ENCODE results near the gene PRR30.

PRR30 gene

DNA sequence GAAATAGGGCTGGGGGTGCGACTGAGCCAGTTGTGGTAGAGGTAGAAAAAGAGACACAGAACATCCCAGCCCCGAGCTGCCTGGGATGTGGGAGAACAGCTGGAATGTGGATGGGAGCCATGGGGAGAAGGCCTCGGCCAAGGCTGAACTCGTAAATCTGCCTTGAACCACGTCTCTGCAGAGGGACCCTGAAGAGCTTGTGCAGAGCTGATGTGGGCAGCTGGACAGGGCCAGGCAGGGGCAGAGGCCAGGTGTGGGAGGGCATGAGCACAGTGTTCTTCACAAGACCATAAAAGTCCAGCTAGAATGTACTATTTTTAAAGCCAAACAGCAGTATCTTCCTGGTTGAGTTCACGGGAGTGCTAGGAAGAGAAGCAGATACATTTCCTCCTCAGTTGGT lies 15.3 kb upstream of the PRR30 start:
- no peak for DNase-seq

DNA sequence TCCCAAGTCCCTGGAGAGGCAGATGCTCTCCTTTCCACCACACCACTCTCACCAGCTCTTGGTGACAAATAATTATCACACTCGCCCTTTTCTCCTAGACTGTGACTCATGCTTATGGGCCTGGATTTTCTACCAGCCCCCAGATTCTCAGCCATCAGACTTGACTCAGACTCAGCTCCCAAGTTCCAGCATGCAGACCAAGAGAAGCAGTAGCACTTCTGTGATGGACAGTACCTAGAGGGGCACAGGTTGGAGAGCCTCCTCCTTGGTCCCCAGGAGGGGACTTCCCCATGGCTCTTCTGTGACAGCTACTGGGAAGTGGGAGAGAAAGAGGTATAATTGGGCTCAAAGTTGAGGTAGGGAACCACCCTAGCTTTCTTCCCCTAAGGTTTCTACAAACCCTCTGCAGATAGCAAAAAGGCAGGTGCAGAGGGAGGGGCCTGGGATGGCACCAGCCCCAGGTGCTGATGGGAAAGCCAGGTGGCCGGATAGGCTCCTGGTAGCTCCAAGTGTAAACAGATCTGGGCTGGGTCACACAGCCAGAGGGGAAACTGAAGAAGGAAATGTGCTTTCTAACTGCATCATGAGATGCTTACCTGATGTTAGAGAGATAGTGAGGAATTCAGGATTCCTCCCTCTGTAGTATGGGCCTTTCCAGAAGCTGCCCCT lies 13.7 kb upstream of the PRR30 start:
- DNase-seq: no peak

DNA sequence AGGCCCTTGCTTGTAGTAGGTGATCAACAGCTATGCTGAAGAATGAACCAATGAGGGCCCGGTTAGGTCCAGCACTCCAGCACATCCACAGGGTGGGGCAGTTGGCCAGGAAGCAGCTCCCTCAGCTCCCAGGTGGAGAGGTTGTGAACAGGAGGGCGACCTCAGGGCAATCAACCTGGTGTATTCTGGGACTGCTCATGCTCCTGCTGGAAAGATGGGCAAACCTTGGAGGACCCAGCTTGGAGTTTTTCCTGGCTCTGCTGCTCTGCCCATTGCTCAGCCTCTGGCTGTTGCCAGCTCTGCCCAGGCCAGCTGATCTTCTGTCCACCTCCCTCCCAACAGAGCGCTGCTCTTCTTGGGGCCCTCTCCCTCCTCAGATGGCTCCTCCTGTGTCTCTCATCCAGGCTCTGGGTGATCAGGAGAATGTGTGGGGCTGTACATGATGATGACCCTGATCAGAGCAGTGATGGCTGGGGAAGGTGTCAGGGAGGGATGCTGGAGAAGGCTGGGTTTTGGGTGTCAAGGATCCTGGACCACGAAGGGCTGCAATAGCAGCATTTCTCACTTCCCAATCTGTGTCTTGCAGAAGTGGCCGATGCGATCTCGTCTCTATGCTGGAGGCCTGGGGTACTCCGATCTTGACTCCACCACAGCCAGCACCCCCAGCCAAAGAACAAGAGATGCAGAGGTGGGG lies 13.0 kb upstream of the PRR30 start:
- no peak for DNase-seq

DNA sequence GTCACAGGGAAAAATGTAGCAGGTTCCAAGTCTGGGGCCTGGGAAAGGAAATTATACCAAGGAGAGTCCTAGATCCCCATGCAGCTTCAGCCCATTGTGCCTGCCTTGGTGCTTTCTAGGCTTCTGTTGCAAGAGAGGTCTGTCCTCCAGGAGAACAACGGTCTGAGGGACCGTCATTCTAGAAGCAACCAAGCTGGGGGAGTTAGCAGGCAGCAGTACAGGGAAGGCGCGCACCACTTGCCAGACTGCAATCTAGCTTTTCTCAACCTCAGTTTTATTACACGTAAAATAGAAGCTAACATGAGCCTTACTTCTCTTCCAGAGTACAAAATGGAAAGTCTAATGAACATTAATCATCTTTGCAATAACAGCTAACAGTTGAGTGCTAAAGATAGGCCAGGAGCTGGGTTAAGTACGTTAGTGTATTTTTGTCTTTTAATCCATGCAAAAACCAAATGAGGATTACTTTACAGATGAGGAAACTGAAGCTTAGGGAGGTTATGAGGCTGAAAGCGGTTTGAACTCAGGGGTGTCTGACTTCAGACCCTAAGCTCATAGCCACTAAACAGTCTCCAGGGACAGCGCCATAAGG lies 11.5 kb upstream of the PRR30 start:
- DNase-seq: no peak

DNA sequence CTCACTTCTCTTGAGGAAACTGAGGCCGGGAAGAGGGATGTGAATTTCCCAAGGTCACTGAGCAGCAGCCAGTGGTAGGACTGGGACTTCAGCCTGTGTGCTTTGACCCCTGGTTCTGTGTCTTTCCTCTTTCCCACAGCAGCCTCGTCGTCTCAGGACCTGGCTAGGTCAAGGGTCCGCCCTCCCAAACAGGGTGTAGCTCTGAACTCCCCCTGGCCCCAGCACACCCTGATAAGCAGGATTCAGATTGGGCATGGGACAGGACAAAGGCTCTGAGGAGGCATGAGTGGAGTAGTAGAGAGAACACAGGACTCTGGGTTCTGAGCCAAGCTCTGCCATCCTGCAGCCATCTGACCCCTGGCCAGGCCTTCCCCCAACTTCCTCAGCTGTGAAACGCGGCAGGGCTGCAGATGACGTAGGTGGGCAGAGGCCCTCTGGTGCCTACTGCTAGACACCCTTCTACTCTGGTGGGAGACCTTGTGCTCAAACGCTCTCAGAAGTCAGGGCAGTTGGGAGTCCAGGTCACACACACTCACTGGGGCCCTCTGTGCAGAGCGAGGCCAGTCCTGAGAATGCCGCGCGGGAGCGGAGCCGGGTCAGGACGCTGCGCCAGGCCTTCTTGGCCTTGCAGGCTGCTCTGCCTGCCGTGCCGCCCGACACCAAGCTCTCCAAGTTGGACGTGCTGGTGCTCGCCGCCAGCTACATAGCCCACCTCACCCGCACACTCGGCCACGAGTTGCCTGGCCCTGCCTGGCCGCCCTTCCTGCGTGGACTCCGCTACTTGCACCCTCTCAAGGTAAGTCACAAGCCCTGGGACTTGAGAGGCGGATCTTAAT lies 10.6 kb upstream of the PRR30 start:
- no peak for DNase-seq

DNA sequence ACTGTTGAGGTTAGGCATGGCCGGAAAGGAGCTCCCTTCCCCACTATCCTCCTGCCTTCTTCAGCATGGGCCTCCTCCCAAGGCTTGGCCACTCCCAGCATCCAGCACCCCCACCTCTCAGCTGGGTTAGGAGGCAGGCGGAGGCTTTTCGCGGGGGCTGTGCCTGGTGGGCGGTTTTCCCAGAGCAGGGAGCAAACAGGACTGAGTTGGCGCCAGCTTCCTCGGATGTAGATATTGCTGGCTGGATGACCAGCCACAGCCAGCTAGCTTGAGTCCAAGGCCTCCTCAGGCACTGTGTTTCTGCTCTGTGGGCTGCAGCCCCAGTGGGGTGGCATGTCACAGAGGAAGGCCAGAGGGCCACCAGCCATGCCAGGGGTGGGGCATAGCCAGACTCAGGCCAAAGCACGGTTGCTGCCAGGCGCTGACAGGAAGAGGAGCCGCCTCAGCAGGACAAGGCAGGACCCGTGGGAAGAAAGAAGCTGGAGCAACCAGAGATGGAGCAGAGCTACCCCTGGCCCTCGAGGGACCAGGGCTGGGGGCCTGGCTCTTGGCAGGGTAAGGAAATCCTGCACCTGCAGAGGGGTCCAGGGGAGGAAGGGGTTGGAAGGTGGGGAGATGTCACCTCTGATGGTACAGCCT lies 9.7 kb upstream of the PRR30 start, which contains the start of gene TCF23:
TSS of gene TCF23 (plus strand) at position 204 of the 639 bp plus-strand sequence. CDS start at position 334, 130 bp downstream.
- no peak for DNase-seq

DNA sequence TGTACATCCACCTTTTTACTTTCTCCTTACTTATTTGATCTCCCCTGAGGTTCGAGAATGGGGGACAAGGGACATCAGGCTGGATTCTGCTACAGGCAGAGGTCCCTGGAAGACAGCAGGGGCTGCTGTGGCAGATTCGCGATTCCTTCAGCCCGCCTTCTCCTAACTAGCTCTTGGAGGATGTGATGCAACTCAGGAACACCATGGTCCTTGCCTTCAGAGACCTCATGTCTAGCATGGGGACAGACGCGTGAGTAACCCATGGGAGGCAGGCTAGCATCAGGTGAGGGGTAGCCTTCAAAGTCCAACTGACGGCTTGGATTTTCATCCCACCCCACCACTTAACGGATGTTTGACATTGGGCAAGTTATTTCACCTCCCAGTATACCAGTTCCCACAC lies 8.7 kb upstream of the PRR30 start:
- DNase-seq: no peak

DNA sequence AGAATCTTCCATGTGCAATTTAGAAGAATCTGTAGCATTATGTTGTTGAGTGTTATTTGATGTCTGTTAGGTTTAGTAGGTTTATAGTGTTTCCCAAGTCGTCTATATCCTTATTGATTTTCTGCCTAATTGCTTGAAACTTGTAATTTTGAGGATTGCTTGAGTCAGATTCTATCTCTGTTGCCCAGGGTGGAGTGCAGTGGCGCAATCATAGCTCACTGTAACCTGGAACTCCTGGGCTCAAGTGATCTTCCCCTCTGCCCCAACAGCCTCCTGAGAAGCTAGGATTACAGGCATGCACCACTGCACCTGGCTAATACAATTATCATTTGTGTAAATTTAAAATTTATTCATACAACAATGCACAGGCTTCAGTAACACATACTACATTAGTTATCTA lies 6.5 kb upstream of the PRR30 start:
- DNase-seq: no peak

DNA sequence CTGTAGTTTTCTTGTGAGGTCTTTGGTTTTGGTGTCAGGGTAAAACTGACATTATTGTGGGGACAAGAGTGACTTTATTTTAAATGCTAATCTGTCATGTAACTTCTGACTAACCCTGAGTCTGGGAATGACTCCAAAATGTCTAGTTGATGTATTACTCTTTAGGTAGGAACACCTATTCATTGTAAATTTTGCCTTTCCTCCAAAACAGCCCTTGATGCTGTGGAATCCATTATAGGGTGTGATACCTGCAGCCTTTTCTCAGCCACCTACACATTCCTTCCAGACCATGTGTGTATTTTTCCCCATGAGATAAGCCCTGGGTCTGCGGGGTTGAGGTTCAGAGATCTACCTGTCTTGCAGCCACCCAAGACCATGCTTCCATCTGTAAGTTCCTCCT lies 4.1 kb upstream of the PRR30 start:
- DNase-seq: no peak

DNA sequence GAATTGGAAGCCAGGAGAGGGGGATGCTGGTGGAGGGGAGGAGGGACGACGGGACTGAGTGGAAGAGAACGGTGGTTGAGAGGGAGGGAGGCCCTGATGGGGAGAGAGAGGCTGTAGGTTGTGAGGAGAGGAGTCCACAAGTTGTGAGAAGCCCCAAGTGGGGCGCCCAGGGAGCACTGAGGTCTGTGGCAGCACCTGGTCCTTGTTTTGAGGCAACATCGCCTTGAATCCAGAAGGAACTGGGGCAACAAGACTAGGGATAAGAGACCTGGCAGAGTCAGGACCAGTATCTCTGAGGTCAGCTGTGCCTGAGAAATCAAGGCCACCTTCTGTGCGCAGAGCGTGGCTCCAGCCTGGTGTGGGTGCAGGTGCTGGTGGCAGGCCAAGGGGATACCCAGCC lies 1.1 kb downstream of the PRR30 start:
- DNase-seq: no peak

DNA sequence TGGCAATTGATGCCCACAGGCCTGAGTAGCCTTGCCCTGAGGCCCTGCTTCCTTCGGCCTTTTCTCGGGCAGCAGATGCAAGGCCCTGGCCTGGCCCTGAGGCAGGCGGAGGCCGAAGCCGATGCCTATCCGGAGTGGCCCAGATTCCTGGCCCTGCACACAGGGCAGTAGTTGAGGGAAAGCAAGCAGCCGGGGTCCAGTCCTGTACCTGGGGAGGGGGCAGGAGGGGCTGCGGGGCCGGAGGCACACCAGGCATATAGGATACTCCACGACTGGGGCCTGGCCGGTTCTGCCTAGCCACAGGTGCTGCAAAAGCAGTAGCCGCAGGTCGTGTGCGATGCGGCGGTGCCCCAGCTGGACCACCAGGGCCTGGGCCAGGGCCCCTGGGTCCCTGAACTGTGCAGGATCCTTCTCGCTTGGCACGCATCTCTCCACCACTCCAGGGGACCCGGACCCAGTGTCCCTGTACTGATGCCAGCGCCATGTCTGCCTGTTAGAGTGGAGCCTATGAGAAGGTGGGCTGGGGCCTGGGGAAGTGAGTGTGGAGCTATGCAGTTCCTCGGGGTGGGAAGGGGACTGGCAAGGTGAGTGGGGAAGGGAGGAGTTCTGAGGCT lies 1.8 kb downstream of the PRR30 start:
- DNase-seq: no peak

DNA sequence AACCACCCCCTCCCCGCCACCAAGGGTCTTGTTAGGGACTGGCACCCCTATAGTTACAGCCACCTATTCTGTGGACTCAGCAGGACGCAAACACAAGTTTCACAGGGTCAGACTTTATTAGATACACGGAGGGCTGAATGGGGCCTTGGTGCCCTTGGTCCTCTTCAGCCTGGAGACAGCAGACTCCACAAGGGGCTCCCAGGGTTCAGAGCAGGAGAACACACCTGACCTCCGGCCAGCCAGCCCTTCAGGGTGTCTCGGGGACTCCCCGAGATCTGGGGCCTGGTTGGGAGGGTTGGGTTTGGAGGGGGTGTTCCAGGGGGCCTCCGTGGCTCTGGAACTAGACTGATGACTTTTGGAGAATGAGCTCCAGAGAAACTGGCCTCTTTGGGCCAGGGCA lies 2.5 kb downstream of the PRR30 start:
- no peak for DNase-seq

DNA sequence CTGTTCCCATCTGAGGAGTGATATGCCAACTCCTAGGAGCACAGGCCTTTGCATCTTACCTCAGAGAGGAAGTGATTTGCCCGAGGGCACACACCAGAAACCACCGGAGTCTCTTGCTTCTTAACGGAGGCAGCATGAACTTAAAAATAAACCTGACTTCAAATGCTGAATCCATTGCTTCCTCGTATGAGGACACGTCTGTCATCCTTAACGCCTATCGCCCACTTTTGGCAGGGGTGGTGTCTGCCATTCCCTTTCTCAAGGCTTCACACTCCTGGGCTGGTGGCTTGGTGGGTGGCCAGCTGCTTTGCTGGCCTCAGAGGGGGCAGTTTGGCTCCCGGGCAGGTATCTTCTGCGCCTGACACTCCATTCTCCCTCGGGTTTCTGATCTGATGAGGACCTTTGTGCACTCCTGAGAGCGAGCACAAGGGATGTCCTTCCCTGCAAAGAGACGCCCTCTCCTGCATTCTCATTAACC lies 3.7 kb downstream of the PRR30 start:
- no peak for DNase-seq

DNA sequence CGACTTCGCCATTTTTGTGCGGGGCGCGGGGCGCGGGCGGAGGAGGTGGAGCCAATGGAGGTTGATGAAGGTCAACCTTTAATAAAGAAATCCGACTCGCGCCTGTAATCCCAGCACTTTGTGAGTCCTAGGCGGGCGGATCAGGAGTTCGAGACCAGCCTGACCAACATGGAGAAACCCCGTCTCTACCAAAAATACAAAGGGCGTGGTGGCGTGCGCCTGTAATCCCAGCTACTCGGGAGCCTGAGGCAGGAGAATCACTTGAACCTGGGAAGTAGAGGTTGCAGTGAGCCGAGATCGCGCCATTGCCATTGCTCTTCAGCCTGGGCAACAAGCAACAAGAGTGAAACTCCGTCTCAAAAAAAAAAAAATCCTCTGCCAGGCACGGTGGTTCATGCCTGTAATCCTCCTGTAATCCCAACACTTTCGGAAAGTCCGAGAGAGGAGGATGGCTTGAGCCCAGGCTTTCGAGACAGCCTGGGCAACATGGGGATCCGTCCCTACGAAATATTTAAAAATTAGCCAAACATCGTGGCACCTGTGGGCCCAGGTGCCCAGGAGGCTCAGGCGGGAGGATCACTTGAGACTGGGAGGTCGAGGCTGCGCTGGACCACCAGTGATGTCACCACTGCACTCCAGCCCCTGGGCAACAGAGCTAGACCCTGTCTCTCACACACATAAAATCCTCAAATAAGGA lies 4.3 kb downstream of the PRR30 start:
- no peak for DNase-seq

DNA sequence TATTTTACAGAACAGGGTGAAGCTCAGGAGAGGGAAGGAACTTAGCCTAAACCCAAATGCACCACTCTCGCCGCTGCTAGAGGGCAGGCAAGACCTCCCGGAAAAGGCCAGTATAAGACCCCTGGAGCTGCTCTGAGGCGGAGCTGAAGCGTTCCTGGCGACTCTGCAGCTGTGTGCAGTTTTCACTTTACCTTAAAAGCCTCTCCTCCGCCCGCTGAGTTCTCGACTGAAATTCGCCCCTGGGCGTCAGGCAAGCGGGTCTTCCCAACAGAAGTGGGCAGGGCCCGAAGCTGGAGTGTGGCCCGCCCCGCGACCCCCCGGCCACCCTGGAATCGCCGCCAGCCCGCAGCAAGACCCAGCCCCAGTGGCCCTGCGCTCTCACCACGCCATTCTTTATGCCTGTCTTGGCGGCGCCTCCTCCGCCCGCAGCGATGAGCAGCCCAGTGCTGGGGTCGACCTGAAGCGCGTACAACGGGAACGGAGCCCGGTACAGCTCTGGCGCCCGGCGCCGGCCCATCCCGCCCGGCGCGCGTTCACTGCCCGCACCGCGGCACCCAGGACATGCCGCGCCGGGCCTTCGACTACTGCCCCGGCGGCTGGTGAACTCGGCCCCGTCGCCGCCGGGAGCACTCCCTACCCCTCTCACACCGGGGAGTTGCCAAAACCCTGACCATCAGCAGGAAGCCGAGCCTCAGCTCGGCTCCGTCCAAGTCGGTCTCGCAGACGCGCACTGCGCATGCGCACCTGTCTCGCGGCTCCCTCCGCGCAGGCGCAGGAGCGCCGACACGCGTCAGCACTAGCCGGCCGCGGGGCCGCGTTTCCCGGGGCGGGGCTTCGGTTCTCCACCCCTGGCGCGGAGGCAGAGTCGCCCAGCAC lies 5.1 kb downstream of the PRR30 start, which contains the start of gene PREB:
TSS of gene PREB (minus strand) at position 732 of the 876 bp plus-strand sequence. CDS start at position 517, 215 bp downstream.
- DNase-seq: peak; percentile 95 to 98 (median 98)

DNA sequence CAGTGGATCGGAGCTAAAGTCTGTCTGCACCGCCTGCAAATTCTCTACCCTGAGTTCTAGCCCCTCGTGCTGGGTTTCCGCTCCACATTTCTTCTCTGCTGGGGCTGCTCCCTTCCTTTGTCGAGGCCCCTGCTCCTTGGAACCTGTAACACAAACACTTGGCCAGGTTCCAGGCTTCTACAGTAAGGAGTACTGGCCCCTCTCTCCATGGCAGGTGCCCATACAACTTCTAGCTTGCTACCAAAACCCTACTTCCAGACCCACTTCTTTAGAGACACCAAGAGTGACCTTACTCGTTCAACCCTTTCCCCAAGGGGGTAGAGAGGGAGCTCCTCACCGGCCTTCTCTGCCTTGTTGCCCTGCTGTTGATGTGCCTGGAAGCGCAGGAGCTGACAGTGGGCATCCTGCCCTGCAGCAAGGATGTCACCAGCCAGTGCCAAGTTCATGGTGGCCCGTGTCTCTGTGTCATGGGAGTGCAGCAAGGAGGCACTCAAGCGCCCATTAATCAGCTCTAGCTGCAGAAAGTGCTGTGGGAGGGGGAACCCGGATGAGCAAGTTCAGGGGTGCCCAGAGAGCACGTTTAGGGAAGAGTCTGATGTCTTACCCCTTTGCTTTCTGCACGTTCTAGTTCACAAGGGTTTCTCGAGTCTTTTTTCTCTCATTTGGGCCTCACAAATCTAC lies 5.9 kb downstream of the PRR30 start:
- DNase-seq: peak in 1 of 5 experiments; percentile 60

DNA sequence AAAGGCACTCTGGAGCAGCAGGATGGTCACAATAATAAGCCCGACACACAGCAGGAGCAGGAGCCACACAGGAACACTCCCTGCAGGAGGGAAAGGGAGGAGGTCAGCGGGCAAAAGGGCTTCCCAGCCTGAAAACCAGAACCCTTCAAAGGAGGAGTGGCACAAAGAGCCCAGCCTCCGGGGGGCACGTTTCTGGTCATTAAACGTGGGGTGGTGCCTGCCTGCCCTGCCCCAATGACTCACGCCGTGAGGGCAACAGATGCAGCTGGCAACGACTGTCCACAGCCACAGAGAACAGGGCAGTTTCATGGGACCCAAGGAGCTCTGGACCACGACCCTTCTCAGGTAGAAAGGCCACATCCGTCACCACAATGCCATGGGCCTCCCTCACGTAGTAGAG lies 7.8 kb downstream of the PRR30 start:
- DNase-seq: no peak

DNA sequence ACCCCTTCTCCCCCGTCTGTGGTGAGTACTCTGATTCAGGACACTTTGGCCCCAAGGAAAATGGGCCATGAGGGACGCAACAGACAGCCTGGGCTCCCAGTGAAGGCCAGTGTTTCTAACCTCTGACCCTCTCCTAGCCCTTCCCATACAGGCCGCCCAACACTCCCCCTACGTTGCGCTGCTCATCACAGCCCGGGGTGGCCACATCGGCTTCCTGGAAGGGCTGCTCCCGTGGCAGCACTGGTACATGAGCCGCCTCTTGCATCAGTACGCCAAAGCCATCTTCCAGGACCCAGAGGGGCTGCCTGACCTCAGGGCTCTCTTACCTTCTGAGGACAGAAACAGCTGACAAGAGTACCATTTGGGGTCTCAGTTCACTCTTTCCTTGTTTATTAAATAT lies 8.8 kb downstream of the PRR30 start:
- no peak for DNase-seq
